ENCODE measurements around the gene CORO6.

The CORO6 gene

DNA sequence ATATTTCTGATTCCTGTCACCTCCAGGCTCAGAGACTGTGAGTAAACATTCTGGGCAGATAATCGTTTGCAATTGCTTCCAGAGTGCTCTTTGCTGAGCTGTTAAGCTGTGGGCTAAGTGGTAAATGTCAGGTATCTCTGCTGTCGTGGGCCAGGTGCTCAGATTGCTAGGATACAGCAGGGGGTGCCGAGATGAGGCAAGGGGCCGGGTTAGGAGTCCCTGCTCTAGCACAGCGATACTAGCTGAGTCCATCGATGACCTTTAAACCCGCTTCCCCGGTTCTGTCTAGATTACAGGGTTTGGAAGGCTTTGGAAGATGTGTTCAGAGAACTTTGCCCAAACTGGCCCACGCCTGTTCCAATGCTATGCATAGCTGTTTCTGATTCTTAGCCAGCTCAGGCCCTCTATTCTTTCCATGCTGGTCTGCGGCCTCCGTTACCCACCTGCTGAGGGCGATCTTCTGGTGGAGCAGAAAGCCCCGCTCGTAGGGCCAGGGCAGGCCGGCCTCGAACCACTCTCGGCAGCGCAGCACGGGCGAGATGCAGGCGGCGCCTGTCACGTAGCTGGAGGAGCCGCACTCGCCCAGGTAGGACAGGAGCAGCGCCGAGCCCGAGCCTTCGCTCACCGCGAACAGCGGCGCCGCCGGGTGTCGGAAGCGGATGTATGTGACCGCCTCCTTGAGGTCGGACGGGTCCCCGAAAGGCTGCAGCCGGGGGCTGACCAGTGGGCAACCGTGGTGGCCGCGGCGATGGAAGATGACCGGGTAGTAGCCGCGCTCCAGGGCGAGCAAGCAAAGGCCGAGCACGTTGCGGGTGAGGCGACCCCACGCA, 56.9 kb downstream of the CORO6 start:
- DNase-seq (ENCODE audit: low read depth, low spot score) = no peak

All from activated CD4-positive, CD25-positive, alpha-beta regulatory T cell treated with anti-CD3 and anti-CD28 coated beads, Interleukin-2, amount 50 U/mL, for 16 hours (primary cell).